GM18867 (cell line): ENCODE measurements around the gene CLDND2.

Source experiments
- ATAC-seq: cut with Tn5 transposase; IDR thresholded peaks from one replicate; pipeline ENCODE4 v1.9.1; 2021; ENCODE audit warnings: mild to moderate bottlenecking, moderate library complexity; ENCODE audit not compliant: unreplicated experiment

The CLDND2 gene

GRCh38 chr19:51386882-51387520 is 18.2 kb upstream of the CLDND2 start:
- ATAC-seq: no peak

- ATAC-seq: no peak
Observed at GRCh38 chr19:51382004-51382403, 13.2 kb upstream of the CLDND2 start.

GRCh38 chr19:51380379-51380778 is 11.6 kb upstream of the CLDND2 start:
- ATAC-seq: no peak

DNA sequence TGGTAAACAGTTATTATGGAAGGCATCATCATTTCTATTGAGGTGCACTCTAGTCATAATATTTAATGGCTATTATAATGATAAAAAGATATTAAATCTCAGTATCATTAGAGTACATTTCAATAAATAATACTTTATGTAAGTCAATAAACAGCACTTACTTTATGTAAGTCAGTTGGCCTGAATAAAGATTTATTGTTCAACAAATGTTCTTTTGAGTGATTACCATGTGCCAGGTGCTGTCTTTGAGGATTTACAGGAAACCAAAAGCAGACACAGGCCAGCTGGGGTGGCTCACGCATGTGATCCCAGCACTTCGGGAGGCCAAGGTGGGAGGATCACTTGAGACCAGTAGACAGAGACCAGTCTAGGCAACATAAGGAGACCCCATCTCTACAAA is 8.6 kb upstream of the CLDND2 start:
- ATAC-seq: no peak

DNA sequence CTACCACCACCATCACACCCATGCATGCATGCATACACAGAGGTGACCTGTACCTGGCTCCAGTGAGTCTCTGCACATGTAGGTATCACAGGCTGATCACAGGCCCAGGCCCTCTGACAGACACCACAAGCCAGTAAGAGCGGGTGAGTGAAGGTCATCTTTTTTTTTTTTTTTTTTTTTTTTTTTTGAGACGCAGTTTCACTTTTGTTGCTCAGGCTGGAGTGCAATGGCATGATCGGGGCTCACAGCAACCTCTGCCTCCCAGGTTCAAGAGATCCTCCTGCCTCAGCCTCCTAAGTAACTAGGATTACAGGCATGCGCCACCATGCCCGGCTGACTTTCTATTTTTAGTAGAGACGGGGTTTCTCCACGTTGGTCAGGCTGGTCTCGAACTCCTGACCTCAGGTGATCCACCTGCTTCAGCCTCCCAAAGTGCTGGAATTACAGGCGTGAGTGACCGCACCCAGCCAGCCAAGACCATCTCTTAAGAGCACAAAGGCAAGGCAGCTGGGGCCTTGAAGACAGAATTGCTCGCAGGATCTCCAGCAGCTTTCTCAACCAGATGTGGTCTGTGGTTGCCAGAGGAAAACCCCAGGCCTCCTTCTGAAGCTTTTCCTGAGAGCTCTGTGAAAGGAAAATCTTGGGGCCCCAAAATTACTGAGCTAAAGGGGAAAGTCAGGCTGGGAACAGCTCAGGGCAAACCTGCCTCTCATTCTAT is 6.9 kb upstream of the CLDND2 start:
- no peak for ATAC-seq

- ATAC-seq: no peak
Observed at GRCh38 chr19:51372649-51373504, 4.1 kb upstream of the CLDND2 start, which contains the start of gene NKG7. TSS of gene NKG7 (minus strand) at chr19:51372654. CDS start at chr19:51372535, 119 bp downstream.

DNA sequence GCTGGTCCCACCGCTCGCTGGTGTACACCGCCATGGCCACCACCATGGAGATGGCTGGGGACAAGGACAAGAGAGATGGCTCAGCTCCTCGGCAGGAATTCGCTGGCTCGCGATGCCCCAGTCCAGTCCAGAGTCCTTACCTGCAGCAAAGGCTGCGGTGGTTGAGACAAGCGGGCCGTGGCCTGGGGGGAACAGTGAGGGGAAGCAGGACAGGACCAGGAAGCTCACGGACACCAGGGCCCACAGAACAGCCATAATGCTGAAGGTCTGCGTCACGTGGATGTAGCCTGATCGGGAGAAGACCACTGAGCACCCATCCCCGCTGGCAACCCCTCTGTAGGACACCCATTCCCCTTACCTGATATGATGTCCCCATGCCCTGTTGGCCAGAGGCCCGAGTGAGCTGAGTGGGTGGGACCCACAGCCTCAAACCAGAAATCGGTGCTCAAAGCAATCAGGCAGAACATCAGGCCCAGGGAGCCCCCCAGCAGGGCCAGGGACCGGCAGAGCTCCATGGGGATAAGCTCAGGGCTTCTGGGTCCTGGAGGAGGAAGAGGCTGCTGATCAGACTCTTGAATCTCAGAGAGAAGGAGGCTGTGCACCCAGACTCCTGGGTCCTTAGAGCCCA is 3.3 kb upstream of the CLDND2 start:
- no peak for ATAC-seq

DNA sequence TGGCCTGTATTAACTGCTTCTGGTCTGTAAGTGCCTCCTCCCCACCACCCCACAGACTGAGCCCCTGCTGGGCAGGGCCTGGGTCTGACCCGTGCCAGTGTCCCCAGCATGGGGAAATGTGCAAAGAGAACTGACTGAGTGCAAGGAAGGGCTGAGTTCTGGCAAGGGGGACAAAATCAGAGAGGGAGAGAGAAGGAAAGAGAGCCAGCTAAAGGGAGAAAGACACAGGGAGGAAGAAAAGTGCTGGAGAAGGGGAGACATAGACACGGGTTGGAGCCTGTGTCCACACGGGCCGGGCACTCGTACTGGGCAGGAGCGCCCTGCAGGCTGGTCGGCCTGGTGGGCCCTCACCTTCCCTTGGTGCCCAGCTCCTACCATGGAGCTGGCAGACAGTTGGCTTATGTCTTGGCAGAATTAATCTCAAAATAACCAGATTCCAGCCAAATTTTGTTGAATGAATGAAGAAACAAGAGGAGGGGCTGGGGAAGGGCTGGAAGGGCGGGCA is 2.4 kb upstream of the CLDND2 start:
- no peak for ATAC-seq

GRCh38 chr19:51370230-51370629 is 1.4 kb upstream of the CLDND2 start:
- ATAC-seq: no peak

- peak; percentile 72 for ATAC-seq
Observed at GRCh38 chr19:51367565-51368365, 1.0 kb downstream of the CLDND2 start.

- peak; percentile 18 for ATAC-seq
Observed at GRCh38 chr19:51367255-51367564, 1.6 kb downstream of the CLDND2 start.

DNA sequence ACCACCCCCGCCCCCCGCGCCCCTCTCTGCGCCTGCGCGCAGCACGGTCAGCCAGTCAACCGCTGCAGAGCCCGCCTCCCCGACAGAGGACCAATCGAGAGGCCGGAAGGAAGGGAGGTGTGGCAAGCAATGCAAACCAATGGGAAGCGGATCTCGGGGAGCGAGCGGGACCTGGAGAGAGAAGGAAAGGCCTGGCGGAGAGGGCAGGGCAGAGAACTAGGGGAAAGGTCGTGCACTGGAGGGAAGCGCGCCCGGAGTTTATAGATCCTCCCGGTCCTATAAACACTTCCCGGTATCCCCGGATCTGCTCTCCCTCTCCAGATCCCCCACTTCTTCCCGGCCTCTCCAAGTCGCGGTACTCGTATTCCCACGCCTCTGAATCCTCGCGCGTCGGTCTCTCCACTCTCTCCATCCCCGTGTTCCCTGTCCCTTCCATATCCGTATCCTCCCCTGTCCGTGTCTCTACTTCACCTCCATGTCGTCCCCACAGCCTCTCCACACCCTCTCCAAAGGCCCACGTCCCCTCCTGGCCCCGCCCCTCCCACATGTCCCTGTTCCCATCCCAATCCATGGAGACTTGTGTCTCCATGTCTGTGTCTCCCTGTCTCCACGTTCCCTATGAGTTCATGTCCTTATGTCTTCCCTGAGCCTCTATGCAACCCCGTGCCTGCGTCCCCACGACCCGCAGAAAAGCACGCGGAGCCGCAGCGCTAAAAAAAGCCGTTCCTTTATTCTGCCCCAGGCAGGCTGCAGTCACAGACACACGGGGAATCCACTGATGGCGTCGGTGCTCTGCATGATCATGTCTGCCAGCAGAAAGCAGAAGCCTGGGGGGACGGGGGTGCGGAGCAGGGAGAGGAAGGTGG is 2.2 kb downstream of the CLDND2 start:
- peak; percentile 53 for ATAC-seq

- ATAC-seq: no peak
Observed at GRCh38 chr19:51365965-51366388, 2.8 kb downstream of the CLDND2 start, which contains the start of gene ETFB. TSS of gene ETFB (minus strand) at chr19:51366388. CDS start at chr19:51366326, 62 bp downstream.

DNA sequence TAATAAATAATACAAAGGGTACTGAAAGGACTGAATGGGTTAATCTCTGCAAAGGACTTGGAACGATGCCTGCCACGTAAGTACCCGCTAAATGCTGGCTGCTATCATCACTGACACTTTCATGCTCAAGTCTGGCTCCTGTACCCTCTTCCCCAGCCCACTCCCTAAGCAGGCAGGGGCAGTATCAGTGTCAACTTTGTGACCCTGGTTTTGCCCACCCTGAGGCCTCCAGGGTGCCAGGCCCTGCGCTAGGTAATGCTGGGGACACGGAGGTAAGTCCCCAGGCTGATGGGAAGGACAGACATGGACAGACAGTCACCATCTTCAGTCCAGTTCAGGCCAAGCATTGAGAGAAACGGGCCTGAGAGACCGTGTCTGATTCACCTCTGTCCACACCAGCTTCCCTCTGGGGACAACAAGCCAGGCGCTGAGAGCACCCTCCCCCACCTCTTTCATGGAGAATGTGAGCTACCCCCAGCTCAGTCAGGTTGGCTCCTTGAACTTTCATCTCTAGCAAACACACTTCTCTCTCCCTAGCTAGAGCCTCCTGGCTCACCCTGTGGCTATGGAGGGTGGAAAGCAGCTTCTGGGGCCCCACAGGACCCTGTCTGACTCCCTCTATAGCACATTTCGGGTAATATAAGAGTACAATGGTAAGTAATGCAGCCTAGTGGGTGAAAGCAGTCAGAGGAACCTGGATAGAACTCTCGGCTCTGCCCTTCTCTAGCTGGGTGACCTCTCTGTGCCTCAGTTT is 3.4 kb downstream of the CLDND2 start:
- no peak for ATAC-seq

DNA sequence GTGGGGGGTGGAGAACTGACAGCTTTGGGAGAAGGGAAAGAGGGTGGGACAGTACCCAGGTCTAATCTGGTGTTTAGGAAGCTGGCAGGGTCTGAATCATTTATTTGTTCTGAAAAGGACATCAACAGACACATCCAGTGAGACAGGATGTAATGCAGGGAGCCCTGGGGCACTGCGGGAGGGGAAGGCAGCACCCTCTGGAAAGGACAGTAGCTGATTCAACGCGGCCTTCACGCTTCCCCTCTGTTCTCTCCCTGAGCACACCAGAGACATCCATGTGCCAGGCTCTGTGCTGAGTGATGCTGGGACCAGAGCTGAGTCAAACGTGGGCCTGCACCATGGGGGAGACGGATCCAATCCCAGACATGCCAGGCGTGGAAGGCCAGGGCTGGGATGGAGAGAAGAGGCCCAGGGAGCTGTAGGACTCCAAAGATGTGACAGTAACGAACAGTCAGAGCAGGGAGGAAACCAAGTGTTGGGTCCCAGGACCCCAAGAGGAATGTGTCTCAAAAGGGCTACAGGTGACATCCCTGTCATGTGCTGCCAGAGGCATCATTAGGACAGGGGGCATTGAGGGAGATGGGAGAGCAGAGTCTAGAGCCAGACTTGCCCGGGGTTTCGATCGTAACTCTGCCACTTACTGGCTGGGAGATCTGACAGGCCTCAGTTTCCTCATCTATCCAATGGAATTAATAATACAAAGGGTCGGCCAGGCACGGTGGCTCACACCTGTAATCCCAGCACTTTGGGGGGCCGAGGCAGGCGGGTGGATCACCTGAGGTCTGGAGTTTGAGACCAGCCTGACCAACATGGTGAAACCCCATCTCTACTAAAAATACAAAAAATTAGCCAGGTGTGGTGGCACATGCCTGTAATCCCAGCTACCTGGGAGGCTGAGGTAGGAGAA is 4.3 kb downstream of the CLDND2 start:
- no peak for ATAC-seq

- ATAC-seq: no peak
Observed at GRCh38 chr19:51361239-51361638, 7.6 kb downstream of the CLDND2 start.

DNA sequence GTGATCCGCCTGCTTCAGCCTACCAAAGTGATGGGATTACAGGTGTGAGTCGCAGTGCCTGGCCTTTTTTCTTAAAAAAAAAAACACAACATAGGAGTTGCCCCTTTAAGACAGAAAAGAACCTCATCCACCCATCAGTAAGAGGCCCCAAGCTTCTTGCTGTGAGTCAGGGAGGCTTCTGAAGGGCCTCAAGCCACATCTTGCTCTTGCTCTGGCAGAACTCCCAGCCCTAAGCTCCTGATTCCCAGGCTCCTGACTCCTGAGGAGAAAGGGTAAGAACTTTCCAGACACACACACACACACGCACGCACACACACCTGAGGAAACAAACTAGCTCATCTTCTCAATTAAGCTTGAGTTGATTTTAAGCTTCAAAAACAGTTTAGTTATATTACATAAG is 9.5 kb downstream of the CLDND2 start:
- ATAC-seq: no peak
